ENCODE results near the gene SCIN. TPM values are rescaled to one million over a fixed set of nuclear protein-coding genes. Genes with fewer than 3 reads are reported as not detected.
"Not testable (repeated sequence)": the region's sequence is repeated elsewhere in the genome, so short reads cannot be mapped to it uniquely, and the experiment has no call there.

SCIN gene
- total RNA-seq, 1 donor from 2014 or later = not detected

GRCh38 chr7:12643001-12643643 lies 72.6 kb downstream of the SCIN start:
- Mint-ChIP-seq H3K27ac (ENCODE audit: unreplicated experiment) (no peak overlapping the region), H3K4me3 (ENCODE audit: unreplicated experiment) (no peak overlapping the region), H3K9me3 (ENCODE audit: unreplicated experiment) (peaks cover 5% of the 10 kb centered on the region), H3K4me1 (ENCODE audit: low read depth, unreplicated experiment) (peaks cover 4% of the 10 kb centered on the region), H3K27me3 (ENCODE audit: unreplicated experiment) (peaks cover 1% of the 10 kb centered on the region), H3K36me3 (ENCODE audit: unreplicated experiment) (no peaks in the 10 kb centered on the region)
- no peak for DNase-seq
- TF ChIP-seq, protein P1, sequence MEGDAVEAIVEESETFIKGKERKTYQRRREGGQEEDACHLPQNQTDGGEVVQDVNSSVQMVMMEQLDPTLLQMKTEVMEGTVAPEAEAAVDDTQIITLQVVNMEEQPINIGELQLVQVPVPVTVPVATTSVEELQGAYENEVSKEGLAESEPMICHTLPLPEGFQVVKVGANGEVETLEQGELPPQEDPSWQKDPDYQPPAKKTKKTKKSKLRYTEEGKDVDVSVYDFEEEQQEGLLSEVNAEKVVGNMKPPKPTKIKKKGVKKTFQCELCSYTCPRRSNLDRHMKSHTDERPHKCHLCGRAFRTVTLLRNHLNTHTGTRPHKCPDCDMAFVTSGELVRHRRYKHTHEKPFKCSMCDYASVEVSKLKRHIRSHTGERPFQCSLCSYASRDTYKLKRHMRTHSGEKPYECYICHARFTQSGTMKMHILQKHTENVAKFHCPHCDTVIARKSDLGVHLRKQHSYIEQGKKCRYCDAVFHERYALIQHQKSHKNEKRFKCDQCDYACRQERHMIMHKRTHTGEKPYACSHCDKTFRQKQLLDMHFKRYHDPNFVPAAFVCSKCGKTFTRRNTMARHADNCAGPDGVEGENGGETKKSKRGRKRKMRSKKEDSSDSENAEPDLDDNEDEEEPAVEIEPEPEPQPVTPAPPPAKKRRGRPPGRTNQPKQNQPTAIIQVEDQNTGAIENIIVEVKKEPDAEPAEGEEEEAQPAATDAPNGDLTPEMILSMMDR (IDR thresholded peaks at IDR 0.05; ENCODE audit: partially characterized antibody, unreplicated experiment) = no peak

GRCh38 chr7:12643644-12644043 lies 73.1 kb downstream of the SCIN start:
- H3K27me3 Mint-ChIP-seq (ENCODE audit: unreplicated experiment) = no peaks in the 10 kb centered on the region
- H3K27ac Mint-ChIP-seq (ENCODE audit: unreplicated experiment) = no peak overlapping the region
- H3K4me3 Mint-ChIP-seq (ENCODE audit: unreplicated experiment) = no peak overlapping the region
- no peaks in the 10 kb centered on the region for H3K36me3 Mint-ChIP-seq (ENCODE audit: unreplicated experiment)
- DNase-seq = no peak
- TF ChIP-seq, protein P1 (IDR thresholded peaks at IDR 0.05; ENCODE audit: partially characterized antibody, unreplicated experiment) = no peak
- no peaks in the 10 kb centered on the region for H3K4me1 Mint-ChIP-seq (ENCODE audit: low read depth, unreplicated experiment)
- H3K9me3 Mint-ChIP-seq (ENCODE audit: unreplicated experiment) = peaks cover 2% of the 10 kb centered on the region

GRCh38 chr7:12645212-12645611 lies 74.7 kb downstream of the SCIN start:
- not testable (repeated sequence) for H3K27ac Mint-ChIP-seq (ENCODE audit: unreplicated experiment); H3K9me3 Mint-ChIP-seq (ENCODE audit: unreplicated experiment); H3K4me1 Mint-ChIP-seq (ENCODE audit: low read depth, unreplicated experiment); H3K4me3 Mint-ChIP-seq (ENCODE audit: unreplicated experiment); H3K36me3 Mint-ChIP-seq (ENCODE audit: unreplicated experiment); H3K27me3 Mint-ChIP-seq (ENCODE audit: unreplicated experiment); DNase-seq

- no peaks in the 10 kb centered on the region for H3K36me3 Mint-ChIP-seq (ENCODE audit: unreplicated experiment)
- DNase-seq = no peak
- H3K27me3 Mint-ChIP-seq (ENCODE audit: unreplicated experiment) = peaks cover 2% of the 10 kb centered on the region
- TF ChIP-seq, protein P1 (IDR thresholded peaks at IDR 0.05; ENCODE audit: partially characterized antibody, unreplicated experiment) = no peak
- no peak overlapping the region for H3K4me3 Mint-ChIP-seq (ENCODE audit: unreplicated experiment)
- no peak overlapping the region for H3K27ac Mint-ChIP-seq (ENCODE audit: unreplicated experiment)
- peaks cover 2% of the 10 kb centered on the region for H3K9me3 Mint-ChIP-seq (ENCODE audit: unreplicated experiment)
- no peaks in the 10 kb centered on the region for H3K4me1 Mint-ChIP-seq (ENCODE audit: low read depth, unreplicated experiment)
Observed at GRCh38 chr7:12646139-12646538, 75.6 kb downstream of the SCIN start.

DNA sequence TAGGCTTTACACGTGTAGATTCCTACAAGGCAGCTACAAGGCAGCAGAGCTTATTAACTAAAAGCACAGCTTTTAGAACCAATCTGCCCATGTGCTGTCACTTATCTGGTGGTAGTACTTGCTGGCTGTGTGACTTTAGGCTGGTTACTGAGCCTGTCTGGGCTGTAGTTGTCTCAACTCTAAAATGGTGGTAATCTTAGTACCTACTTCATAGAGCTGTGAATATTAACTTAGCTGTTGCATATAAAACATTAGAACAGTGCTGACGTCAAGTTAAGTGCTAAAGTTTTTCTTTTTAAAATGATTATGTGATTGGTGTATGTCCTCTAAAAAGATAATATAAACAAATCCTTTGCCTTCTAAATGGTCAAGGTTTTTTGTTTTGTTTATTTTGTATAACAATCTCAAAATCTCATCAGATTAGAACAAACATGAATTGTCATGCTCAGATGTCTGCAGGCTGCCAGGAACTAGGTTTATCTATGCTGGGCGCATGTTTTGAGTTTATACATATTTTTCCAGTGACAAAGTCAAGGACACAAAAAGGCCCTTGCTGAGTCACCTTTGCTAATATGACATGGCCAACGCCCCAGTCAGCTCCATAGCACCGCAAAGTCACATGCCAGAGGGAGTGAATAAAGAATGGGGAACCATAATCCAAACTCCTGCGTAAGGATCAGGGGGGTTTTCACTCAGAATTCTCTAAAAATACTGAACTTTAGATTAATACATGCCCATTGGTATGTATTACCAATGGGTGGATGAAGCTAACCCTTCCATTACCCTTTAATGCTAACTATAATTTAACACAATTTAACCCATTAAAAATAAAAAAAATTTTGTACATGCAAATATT lies 77.1 kb downstream of the SCIN start:
- H3K36me3 Mint-ChIP-seq (ENCODE audit: unreplicated experiment) = no peaks in the 10 kb centered on the region
- H3K27me3 Mint-ChIP-seq (ENCODE audit: unreplicated experiment) = peaks cover 2% of the 10 kb centered on the region
- H3K27ac Mint-ChIP-seq (ENCODE audit: unreplicated experiment) = no peak overlapping the region
- TF ChIP-seq, protein P1 (IDR thresholded peaks at IDR 0.05; ENCODE audit: partially characterized antibody, unreplicated experiment) = no peak
- peaks cover 2% of the 10 kb centered on the region for H3K9me3 Mint-ChIP-seq (ENCODE audit: unreplicated experiment)
- H3K4me1 Mint-ChIP-seq (ENCODE audit: low read depth, unreplicated experiment) = no peaks in the 10 kb centered on the region
- H3K4me3 Mint-ChIP-seq (ENCODE audit: unreplicated experiment) = no peak overlapping the region
- DNase-seq = no peak

Data from glutamatergic neuron (in vitro differentiated cells).